ENCODE results near the gene PNLDC1. TPM values are rescaled to one million over a fixed set of nuclear protein-coding genes. Genes with fewer than 3 reads are reported as not detected.
A peak's percentile ranks its signal among the peaks of the same experiment; 100 is the strongest.

The PNLDC1 gene
- total RNA-seq, 1 donor from 2014 or later: 0.11 TPM

GRCh38 chr6:159819932-159820640 lies 20.0 kb downstream of the PNLDC1 start:
- FAIRE-seq: no peak
- H3K4me1 Mint-ChIP-seq (ENCODE audit: low read depth, unreplicated experiment): no peaks in the 10 kb centered on the region

GRCh38 chr6:159821122-159821521 lies 21.0 kb downstream of the PNLDC1 start:
- no peaks in the 10 kb centered on the region for H3K36me3 ChIP-seq (ENCODE audit: insufficient read depth, low read length)
- H3K9me3 ChIP-seq (ENCODE audit: insufficient read depth, low read depth, low read length): no peaks in the 10 kb centered on the region
- H4K20me1 ChIP-seq (ENCODE audit: insufficient read depth, low read length): no peaks in the 10 kb centered on the region
- no peak overlapping the region for H3K4me3 Mint-ChIP-seq (ENCODE audit: unreplicated experiment)
- H3K36me3 Mint-ChIP-seq (ENCODE audit: low read depth, unreplicated experiment): peaks cover 13% of the 10 kb centered on the region
- H2AFZ ChIP-seq (ENCODE audit: low read depth, low read length): no peak overlapping the region
- H3K4me3 ChIP-seq (ENCODE audit: insufficient read depth, low read depth, low read length): no peak overlapping the region
- H3K4me1 Mint-ChIP-seq (ENCODE audit: low read depth, unreplicated experiment): no peaks in the 10 kb centered on the region
- H3K4me2 ChIP-seq (ENCODE audit: low read length): no peak overlapping the region
- H3K27ac Mint-ChIP-seq (ENCODE audit: unreplicated experiment): no peak overlapping the region
- DNase-seq (ENCODE audit: low read depth) (no peak), FAIRE-seq (no peak)
- H3K9ac ChIP-seq (ENCODE audit: low read length): no peak overlapping the region
- H3K27ac ChIP-seq (ENCODE audit: low read depth, low read length): no peak overlapping the region
- H3K79me2 ChIP-seq (ENCODE audit: insufficient read depth, low read length): no peaks in the 10 kb centered on the region
- TF ChIP-seq EZH2 (IDR thresholded peaks at IDR 0.05; ENCODE audit: insufficient read depth, low read length): no peak
- no peak for TF ChIP-seq CTCF (IDR thresholded peaks at IDR 0.05; ENCODE audit: insufficient read depth, low read depth, low read length)
- H3K9me3 Mint-ChIP-seq (ENCODE audit: unreplicated experiment): peaks cover 5% of the 10 kb centered on the region
- peaks cover 2% of the 10 kb centered on the region for H3K27me3 ChIP-seq (ENCODE audit: insufficient read depth, low read length)
- no peaks in the 10 kb centered on the region for H3K4me1 ChIP-seq (ENCODE audit: insufficient read depth, low read length)
- peaks cover 39% of the 10 kb centered on the region for H3K27me3 Mint-ChIP-seq (ENCODE audit: low read depth, unreplicated experiment)

More at GRCh38 chr6:159819932-159820640, 20.0 kb downstream of the PNLDC1 start:
- peaks cover 39% of the 10 kb centered on the region for H3K27me3 Mint-ChIP-seq (ENCODE audit: low read depth, unreplicated experiment)
- no peak overlapping the region for H3K27ac Mint-ChIP-seq (ENCODE audit: unreplicated experiment)
- peak overlapping the region; percentile 26 for H2AFZ ChIP-seq (ENCODE audit: low read depth, low read length)
- H3K79me2 ChIP-seq (ENCODE audit: insufficient read depth, low read length): no peaks in the 10 kb centered on the region
- H3K4me3 ChIP-seq (ENCODE audit: insufficient read depth, low read depth, low read length): no peak overlapping the region
- no peak overlapping the region for H3K9ac ChIP-seq (ENCODE audit: low read length)
- peaks cover 2% of the 10 kb centered on the region for H3K27me3 ChIP-seq (ENCODE audit: insufficient read depth, low read length)
- no peak overlapping the region for H3K4me3 Mint-ChIP-seq (ENCODE audit: unreplicated experiment)
- no peaks in the 10 kb centered on the region for H3K4me1 ChIP-seq (ENCODE audit: insufficient read depth, low read length)
- no peaks in the 10 kb centered on the region for H3K36me3 ChIP-seq (ENCODE audit: insufficient read depth, low read length)
- peaks cover 5% of the 10 kb centered on the region for H3K9me3 Mint-ChIP-seq (ENCODE audit: unreplicated experiment)
- TF ChIP-seq CTCF (IDR thresholded peaks at IDR 0.05; ENCODE audit: insufficient read depth, low read depth, low read length): no peak
- no peak for TF ChIP-seq EZH2 (IDR thresholded peaks at IDR 0.05; ENCODE audit: insufficient read depth, low read length)
- DNase-seq (ENCODE audit: low read depth): no peak
- H3K36me3 Mint-ChIP-seq (ENCODE audit: low read depth, unreplicated experiment): peaks cover 13% of the 10 kb centered on the region
- no peaks in the 10 kb centered on the region for H3K9me3 ChIP-seq (ENCODE audit: insufficient read depth, low read depth, low read length)
- no peak overlapping the region for H3K4me2 ChIP-seq (ENCODE audit: low read length)
- H4K20me1 ChIP-seq (ENCODE audit: insufficient read depth, low read length): no peaks in the 10 kb centered on the region
- H3K27ac ChIP-seq (ENCODE audit: low read depth, low read length): no peak overlapping the region

- Mint-ChIP-seq H3K27ac (ENCODE audit: unreplicated experiment) (no peak overlapping the region), H3K27me3 (ENCODE audit: low read depth, unreplicated experiment) (peaks cover 39% of the 10 kb centered on the region), H3K4me1 (ENCODE audit: low read depth, unreplicated experiment) (no peaks in the 10 kb centered on the region), H3K9me3 (ENCODE audit: unreplicated experiment) (peaks cover 5% of the 10 kb centered on the region), H3K4me3 (ENCODE audit: unreplicated experiment) (no peak overlapping the region), H3K36me3 (ENCODE audit: low read depth, unreplicated experiment) (peaks cover 13% of the 10 kb centered on the region)
- Histone ChIP-seq H3K4me2 (ENCODE audit: low read length) (no peak overlapping the region), H3K27ac (ENCODE audit: low read depth, low read length) (no peak overlapping the region), H3K36me3 (ENCODE audit: insufficient read depth, low read length) (no peaks in the 10 kb centered on the region), H3K4me3 (ENCODE audit: insufficient read depth, low read depth, low read length) (no peak overlapping the region), H3K79me2 (ENCODE audit: insufficient read depth, low read length) (no peaks in the 10 kb centered on the region), H4K20me1 (ENCODE audit: insufficient read depth, low read length) (no peaks in the 10 kb centered on the region), H2AFZ (ENCODE audit: low read depth, low read length) (no peak overlapping the region), H3K9ac (ENCODE audit: low read length) (no peak overlapping the region), H3K4me1 (ENCODE audit: insufficient read depth, low read length) (no peaks in the 10 kb centered on the region), H3K9me3 (ENCODE audit: insufficient read depth, low read depth, low read length) (no peaks in the 10 kb centered on the region), H3K27me3 (ENCODE audit: insufficient read depth, low read length) (peaks cover 2% of the 10 kb centered on the region)
- TF ChIP-seq EZH2 (IDR thresholded peaks at IDR 0.05; ENCODE audit: insufficient read depth, low read length) (no peak), CTCF (IDR thresholded peaks at IDR 0.05; ENCODE audit: insufficient read depth, low read depth, low read length) (no peak)
- FAIRE-seq: no peak
- DNase-seq (ENCODE audit: low read depth): no peak
These were observed 21.6 kb downstream of the PNLDC1 start for GRCh38 chr6:159821726-159822125.
